ENCODE data around the gene UBE2I. TPM values are rescaled to one million over a fixed set of nuclear protein-coding genes. Genes with fewer than 3 reads are reported as not detected.

UBE2I gene
- total RNA-seq, 1 experiment from 2014 or later: 229 TPM

DNA sequence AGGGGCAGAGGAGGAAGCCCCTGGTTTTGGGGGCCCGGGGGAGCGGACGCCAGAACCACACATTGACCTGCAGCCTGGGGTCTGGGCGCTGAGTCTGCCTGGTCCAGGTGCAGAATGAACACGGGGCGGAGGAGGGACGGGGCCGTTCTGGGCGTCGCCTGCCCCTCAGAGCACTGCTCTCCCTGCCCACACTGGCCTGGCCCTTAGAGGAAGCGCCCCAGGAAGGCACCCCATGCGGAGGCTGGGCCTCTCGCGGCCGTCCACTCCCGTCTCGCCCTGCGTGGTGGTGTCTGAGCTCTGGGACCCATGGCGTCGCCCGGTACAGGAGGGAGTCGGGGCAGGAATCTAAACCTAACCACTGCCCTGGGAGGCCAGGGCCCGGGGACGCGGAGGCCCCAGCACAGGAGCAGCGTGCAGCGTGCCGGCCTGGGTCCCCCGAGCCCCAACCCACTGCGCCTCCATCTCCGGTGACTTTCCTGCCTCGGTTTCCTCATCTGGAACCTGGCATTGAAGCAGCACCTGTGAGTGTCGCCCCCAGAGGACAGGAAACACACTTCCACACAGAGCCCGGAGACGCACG, 49.2 kb upstream of the UBE2I start (continued):
- TF ChIP-seq ERG (CRISPR knock-in tag; IDR thresholded peaks at IDR 0.05) (no peak), ELF4 (CRISPR knock-in tag; IDR thresholded peaks at IDR 0.05; ENCODE audit: low read depth) (no peak), E2F5 (CRISPR knock-in tag; IDR thresholded peaks at IDR 0.05) (no peak)
- TF ChIP-seq, protein P1, sequence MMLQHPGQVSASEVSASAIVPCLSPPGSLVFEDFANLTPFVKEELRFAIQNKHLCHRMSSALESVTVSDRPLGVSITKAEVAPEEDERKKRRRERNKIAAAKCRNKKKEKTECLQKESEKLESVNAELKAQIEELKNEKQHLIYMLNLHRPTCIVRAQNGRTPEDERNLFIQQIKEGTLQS (CRISPR knock-in tag; conservative IDR thresholded peaks at IDR 0.05): no peak
- TF ChIP-seq, protein P2, sequence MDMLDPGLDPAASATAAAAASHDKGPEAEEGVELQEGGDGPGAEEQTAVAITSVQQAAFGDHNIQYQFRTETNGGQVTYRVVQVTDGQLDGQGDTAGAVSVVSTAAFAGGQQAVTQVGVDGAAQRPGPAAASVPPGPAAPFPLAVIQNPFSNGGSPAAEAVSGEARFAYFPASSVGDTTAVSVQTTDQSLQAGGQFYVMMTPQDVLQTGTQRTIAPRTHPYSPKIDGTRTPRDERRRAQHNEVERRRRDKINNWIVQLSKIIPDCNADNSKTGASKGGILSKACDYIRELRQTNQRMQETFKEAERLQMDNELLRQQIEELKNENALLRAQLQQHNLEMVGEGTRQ (CRISPR knock-in tag; IDR thresholded peaks at IDR 0.05): no peak

- Mint-ChIP-seq H3K27me3 (ENCODE audit: low read depth) (peaks cover 31% of the 10 kb centered on the region), H3K4me3 (no peak overlapping the region), H3K9me3 (peaks cover 13% of the 10 kb centered on the region), H3K27ac (no peak overlapping the region), H3K36me3 (peaks cover 9% of the 10 kb centered on the region; the same call in 1 of the 2 replicates), H3K4me1 (peaks cover 5% of the 10 kb centered on the region)
- peak; percentile 49 for ATAC-seq
- ChIA-PET POLR2A (no interaction called here), CTCF (interaction anchor here (1.4 kb wide), 1 partner anchor 187 kb away, joined by 3 read pairs; no protein-coding TSS in a partner anchor)
- peak; percentile 59 for DNase-seq (ENCODE audit: low spot score)
- TF ChIP-seq, protein P3, sequence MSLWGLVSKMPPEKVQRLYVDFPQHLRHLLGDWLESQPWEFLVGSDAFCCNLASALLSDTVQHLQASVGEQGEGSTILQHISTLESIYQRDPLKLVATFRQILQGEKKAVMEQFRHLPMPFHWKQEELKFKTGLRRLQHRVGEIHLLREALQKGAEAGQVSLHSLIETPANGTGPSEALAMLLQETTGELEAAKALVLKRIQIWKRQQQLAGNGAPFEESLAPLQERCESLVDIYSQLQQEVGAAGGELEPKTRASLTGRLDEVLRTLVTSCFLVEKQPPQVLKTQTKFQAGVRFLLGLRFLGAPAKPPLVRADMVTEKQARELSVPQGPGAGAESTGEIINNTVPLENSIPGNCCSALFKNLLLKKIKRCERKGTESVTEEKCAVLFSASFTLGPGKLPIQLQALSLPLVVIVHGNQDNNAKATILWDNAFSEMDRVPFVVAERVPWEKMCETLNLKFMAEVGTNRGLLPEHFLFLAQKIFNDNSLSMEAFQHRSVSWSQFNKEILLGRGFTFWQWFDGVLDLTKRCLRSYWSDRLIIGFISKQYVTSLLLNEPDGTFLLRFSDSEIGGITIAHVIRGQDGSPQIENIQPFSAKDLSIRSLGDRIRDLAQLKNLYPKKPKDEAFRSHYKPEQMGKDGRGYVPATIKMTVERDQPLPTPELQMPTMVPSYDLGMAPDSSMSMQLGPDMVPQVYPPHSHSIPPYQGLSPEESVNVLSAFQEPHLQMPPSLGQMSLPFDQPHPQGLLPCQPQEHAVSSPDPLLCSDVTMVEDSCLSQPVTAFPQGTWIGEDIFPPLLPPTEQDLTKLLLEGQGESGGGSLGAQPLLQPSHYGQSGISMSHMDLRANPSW (CRISPR knock-in tag; conservative IDR thresholded peaks at IDR 0.05; ENCODE audit: low read depth): no peak
- TF ChIP-seq ZNF232 (CRISPR knock-in tag; IDR thresholded peaks at IDR 0.05) (no peak), FOXP4 (CRISPR knock-in tag; IDR thresholded peaks at IDR 0.05) (no peak), ZBTB43 (CRISPR knock-in tag; IDR thresholded peaks at IDR 0.05) (no peak), ZNF281 (CRISPR knock-in tag; IDR thresholded peaks at IDR 0.05) (no peak), JUN (CRISPR knock-in tag; IDR thresholded peaks at IDR 0.05) (no peak), MXD4 (CRISPR knock-in tag; IDR thresholded peaks at IDR 0.05; ENCODE audit: borderline replicate concordance) (no peak), ETV6 (CRISPR knock-in tag; IDR thresholded peaks at IDR 0.05) (no peak), ZNF512 (CRISPR knock-in tag; IDR thresholded peaks at IDR 0.05; ENCODE audit: borderline replicate concordance) (no peak), ZNF121 (CRISPR knock-in tag; IDR thresholded peaks at IDR 0.05) (no peak), GABPB1 (CRISPR knock-in tag; IDR thresholded peaks at IDR 0.05) (no peak)
- TF ChIP-seq, protein P4, sequence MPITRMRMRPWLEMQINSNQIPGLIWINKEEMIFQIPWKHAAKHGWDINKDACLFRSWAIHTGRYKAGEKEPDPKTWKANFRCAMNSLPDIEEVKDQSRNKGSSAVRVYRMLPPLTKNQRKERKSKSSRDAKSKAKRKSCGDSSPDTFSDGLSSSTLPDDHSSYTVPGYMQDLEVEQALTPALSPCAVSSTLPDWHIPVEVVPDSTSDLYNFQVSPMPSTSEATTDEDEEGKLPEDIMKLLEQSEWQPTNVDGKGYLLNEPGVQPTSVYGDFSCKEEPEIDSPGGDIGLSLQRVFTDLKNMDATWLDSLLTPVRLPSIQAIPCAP (CRISPR knock-in tag; IDR thresholded peaks at IDR 0.05): no peak
Measured at GRCh38 chr16:1261131-1261892, 48.1 kb upstream of the UBE2I start.

Measured in WTC11 (cell line).